NCI-H2196 (cell line): ENCODE data around the gene CAPN1.
"Not testable (repeated sequence)": the region's sequence is repeated elsewhere in the genome, so short reads cannot be mapped to it uniquely, and the experiment has no call there.

Experiments used
- DNase-seq: peaks from one replicate; lab custom pipeline; 2025; ENCODE audit not compliant: unreplicated experiment; lab: John Stamatoyannopoulos, UW

Gene CAPN1

GRCh38 chr11:65159012-65159411 lies 22.7 kb upstream of the CAPN1 start:
- DNase-seq, result no peak

DNA sequence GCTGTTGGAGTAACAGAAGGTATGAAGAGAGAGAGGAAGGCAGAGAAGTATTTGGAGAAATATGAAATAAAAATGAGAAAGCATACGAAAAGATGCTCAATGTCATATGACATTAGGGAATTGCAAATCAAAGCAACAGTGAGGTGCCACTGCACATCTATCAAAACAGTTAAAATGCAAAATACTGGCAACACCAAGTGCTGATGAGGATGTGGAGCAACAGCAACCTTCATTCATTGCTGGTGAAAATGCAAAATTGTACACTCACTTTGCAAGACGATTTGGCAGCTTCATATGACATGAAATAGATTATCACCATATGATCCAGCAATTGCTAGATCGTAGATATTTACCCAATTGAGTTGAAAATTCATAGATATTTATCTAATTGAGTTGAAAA lies 21.1 kb upstream of the CAPN1 start:
- no peak for DNase-seq

DNA sequence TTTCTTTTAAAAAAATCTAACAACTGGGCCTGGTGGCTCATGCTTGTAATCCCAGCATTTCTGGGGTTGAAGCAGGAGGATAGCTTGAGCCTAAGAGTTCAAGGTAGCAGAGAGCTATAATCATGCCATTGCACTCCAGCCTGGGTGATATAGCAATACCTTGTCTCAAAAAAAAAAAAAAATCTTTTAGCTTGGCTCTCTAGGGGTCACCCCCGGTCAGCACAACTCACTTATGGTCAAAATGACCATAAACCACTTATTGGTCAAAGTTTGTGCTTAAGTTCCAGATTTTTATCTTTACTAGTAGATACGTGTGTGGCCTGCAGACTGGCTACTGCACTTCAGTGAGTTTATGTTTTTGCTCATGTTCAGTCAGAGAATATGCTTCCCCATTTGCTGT lies 18.0 kb upstream of the CAPN1 start:
- DNase-seq, result no peak

- DNase-seq, result no peak
These were observed 16.1 kb upstream of the CAPN1 start for GRCh38 chr11:65165410-65166317.

GRCh38 chr11:65166893-65167292 lies 14.8 kb upstream of the CAPN1 start:
- DNase-seq, result no peak

DNA sequence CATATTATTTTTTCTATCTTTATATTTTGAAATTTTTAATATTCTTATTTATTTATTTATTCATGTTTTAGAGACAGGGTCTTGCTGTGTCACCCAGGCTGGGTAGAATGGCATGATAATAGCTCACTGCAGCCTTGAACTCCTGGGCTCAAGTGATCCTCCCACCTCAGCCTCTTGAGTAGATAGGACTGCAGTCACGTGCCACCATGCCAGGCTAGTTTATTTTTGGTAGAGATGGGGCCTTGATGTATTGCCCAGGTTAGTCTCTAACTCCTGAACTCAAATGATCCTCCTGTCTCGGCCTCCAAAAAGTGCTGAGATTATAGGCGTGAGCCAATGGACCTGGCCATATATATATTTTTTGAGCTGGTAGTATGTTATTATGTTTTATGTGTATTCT lies 14.1 kb upstream of the CAPN1 start:
- DNase-seq, result no peak

DNA sequence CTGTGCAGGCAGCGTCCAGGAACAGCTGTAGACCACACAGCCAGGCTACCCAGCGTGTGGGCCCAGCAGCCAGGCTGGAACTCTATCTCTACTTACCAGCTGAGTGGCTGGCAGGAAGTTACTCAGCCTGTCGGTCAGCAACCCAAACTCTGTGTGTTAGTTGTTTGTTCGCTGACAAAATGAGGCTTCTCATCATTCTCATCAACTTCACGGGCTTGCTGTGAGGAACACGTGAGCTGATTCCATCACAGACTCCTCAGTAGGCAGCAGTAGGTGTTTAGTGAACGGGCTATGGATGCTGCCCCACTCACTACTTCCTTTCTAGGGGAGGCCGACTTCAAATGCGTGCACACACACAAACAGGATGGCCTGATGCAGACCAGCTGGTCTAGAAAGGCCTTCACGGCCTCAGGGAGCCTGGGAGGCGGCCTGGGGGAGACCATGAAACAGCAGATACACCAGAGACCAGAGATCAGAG lies 12.5 kb upstream of the CAPN1 start:
- no peak for DNase-seq

GRCh38 chr11:65170058-65170534 lies 11.6 kb upstream of the CAPN1 start, which contains the start of gene SPDYC:
Gene SPDYC (plus strand): TSS chr11:65170233. CDS start chr11:65171358, 1,125 bp downstream.
- no peak for DNase-seq

GRCh38 chr11:65172600-65172999 lies 9.1 kb upstream of the CAPN1 start:
- DNase-seq, result no peak

- not testable (repeated sequence) for DNase-seq
These were observed 7.1 kb upstream of the CAPN1 start for GRCh38 chr11:65174571-65175010.

DNA sequence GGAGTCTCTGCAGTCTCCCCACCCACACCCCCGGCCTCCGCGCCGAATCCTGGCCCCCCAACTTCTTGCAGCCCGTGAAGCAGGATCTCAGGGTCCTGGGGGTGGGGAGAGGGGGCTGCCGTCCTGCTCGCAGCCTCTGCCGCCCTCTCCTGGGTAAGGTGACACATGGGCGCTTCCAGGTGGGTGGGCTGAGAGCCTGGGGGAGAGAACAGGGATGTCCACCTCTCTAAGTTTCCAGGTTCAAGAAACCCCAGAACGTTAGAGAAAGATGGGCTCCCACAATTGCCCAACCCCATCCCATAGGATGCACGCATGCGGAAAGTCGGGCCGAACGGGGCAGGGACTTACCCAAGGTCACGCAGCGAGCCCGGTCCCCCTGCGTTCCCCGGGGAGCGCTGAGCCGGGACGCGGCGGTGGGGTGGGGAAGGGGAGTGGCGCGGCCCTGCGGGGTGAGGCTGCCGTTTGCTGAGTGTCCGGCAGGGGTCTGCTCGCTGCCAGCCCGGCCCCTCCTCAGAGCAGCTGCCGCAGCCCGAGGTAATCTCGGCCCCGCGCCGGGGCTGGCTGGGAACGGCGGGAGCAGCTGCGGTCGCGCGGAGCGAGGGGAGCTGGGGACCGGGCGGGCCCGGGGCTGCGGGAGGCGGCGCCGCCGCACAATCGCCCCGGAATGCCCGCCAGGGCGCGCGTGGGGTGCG lies 705 bp upstream of the CAPN1 start:
- peak; percentile 62 for DNase-seq

DNA sequence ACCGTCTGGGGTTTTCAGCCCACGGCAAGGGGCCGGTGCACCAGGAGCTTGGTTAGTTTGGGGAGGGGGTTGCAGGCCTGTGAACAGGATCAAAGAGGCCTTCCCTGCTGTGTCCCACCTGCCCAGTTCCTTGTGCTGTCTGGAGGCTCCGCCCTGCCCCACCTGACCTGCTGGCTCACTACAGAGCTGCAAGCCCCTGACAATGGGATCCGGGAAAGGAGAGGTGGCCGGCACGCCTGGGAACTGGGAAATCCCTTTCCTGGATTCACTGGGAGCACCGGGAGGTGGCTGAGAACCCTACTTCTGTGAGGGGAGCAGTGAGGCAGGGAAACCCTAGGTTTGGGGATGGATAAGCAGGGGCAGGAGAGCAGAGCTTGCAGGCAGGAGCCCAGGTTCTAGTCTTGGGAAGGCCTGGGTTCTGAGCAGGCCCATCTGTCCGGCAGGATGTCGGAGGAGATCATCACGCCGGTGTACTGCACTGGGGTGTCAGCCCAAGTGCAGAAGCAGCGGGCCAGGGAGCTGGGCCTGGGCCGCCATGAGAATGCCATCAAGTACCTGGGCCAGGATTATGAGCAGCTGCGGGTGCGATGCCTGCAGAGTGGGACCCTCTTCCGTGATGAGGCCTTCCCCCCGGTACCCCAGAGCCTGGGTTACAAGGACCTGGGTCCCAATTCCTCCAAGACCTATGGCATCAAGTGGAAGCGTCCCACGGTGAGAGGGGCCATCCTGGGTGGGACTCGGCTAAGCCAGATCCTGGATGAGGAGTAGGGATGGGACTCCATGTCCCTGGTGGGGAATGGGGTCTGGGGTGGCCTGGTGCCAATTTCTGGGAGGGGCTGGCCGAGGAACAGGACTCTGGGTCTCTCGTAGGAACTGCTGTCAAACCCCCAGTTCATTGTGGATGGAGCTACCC lies 786 bp downstream of the CAPN1 start:
- no peak for DNase-seq

DNA sequence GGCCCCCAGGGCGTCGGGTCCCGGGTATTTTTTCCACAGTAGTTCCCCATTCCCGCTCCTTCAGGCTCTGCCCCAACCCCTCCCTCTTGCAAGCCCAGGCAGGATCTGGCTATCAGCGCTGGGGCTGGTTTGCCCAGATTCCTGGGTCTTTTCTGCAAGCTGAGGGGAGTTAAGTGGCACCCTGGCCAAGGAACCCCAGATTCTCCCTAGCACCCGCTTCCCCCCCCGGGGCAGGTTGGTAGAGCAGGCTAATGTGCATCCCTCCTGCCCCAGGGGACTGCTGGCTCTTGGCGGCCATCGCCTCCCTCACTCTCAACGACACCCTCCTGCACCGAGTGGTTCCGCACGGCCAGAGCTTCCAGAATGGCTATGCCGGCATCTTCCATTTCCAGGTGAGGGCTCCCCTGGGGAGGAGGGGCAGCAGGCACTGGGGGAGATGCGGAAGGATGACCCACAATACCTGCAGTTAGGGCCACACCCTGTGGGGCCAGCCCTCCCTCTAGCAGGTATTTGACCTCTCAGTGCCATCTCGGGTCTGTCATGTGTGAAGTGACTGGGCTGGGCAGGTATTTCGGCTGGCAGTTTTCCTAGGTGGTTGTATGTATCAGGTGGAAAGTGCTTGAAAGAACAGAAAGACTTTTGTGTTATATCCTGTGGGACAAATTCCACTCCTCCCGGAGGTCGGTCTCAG lies 1.6 kb downstream of the CAPN1 start:
- DNase-seq, result no peak

DNA sequence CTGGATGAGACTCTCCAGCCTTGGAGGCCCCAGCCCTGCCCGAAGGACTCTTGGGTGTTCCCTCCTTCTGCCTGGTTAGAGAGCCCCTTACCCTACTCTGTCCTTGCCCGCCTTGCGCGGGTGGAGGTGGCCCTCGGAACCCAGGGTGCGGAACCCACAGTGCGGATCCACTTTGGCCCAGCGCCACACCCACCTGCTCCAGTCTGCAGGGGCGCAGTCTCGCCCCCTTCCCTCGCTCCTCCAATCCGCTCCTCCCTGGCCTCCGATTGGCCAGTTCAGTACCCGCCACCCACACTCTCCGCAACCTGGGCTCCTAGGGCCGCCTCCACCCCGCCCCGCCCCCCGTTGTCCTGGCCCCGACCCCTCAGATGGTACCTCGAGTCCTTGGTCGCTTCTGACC lies 2.4 kb downstream of the CAPN1 start:
- DNase-seq, result no peak

DNA sequence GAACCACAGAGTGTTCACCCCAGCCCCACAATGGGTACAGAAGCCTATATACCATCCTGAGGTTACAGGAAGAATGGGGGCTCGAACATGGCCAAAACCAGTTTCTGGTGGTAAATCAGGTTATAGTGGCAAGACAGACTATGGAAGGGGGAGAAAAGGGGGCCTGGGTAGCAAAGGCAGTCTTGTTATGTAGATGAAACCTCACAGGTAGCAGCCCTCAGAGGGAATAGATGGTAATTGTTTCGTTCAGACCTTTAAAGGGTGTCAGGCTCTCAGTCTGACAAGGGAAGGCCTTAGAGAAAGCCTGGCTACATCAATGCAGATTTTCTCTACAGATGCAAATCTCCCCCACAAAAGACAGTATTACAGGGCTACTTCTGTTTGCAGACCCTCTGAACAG lies 3.4 kb downstream of the CAPN1 start:
- DNase-seq, result no peak

GRCh38 chr11:65185869-65186341 lies 4.2 kb downstream of the CAPN1 start:
- no peak for DNase-seq

GRCh38 chr11:65186701-65187100 lies 5.0 kb downstream of the CAPN1 start:
- DNase-seq, result no peak

GRCh38 chr11:65187146-65187675 lies 5.5 kb downstream of the CAPN1 start:
- DNase-seq, result no peak

DNA sequence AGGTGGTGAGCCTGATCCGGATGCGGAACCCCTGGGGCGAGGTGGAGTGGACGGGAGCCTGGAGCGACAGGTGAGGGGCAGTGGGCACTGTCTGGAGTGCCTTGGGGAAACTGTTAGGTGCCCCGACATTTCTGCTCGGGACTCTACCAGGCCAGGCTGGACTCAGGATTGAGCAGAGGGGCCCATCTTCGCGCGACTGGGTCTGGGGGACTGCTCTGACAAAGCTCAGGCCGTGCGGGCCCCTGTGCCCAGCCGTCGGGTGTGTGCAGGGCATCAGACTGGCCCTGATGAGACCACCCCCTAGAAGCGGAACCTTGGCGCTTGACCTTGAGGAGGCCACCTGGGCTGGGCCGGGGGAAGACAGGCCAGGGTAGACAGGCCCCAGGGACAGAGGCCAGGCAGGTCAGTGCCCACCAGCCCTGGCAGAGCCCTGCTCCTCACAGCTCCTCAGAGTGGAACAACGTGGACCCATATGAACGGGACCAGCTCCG lies 6.3 kb downstream of the CAPN1 start:
- DNase-seq, result no peak

DNA sequence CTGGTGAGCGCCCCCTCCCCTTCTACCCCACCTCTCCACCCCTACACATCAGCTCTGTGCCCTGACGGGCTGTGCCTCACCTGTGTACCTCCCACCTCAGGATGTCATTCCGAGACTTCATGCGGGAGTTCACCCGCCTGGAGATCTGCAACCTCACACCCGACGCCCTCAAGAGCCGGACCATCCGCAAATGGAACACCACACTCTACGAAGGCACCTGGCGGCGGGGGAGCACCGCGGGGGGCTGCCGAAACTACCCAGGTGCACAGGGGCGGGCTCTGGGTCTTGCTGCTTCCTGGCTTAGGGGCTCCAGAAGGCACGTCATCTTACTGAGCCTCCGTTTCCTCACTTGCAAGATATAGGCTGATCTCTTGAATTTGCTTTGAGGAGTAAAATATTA lies 6.8 kb downstream of the CAPN1 start:
- DNase-seq, result no peak
